Thyroid gland (tissue), 4 donors: ENCODE measurements around the gene IFNLR1. TPM values are rescaled to one million over a fixed set of nuclear protein-coding genes. Genes with fewer than 3 reads are reported as not detected.

Experiments used
- DNase-seq, 2 donors: peaks; one replicate each; pipeline ENCODE4 v3.0.0-alpha.2; 2019
- H3K27ac ChIP-seq, 3 donors: fragments of 200-600 bp; sonication (generic); 1 replicate in 2 of 3; 2 replicates in 1 of 3; pipeline ENCODE4 v1.5.1; 2016 to 2019; ENCODE audit warnings: mild to moderate bottlenecking in 1 of 3, moderate library complexity in 1 of 3
- H3K27me3 ChIP-seq: fragments of 200-600 bp; sonication (generic); one replicate; pipeline ENCODE4 v1.5.1; 2019
- H3K36me3 ChIP-seq, 2 donors: fragments of 200-600 bp; sonication (generic); one replicate each; pipeline ENCODE4 v1.5.1; 2016 to 2019
- H3K4me1 ChIP-seq, 2 donors: fragments of 200-600 bp; sonication (generic); one replicate each; pipeline ENCODE4 v1.5.1; 2017 to 2019
- H3K4me3 ChIP-seq, 3 donors: fragments of 200-600 bp; sonication (generic); replicated peaks in 1 of 3; 1 replicate in 2 of 3; 2 replicates in 1 of 3; pipeline ENCODE4 v1.5.1; 2016; ENCODE audit warnings: mild to moderate bottlenecking in 1 of 3
- H3K9me3 ChIP-seq: fragments of 200-600 bp; sonication (generic); one replicate; pipeline ENCODE4 v1.5.1; 2017
- POLR2A ChIP-seq, 2 donors: fragments of 450-650 bp; IDR thresholded peaks; one replicate each; pipeline ENCODE4 v1.6.1; 2017; ENCODE audit warnings: antibody characterized with exemption in 2 of 2, mild to moderate bottlenecking in 2 of 2, moderate library complexity in 1 of 2
- WGBS, 2 donors: methylation state at CpG; one replicate each; pipeline ENCODE4 v1.1.5; 2017; 5-methylcytosine and 5-hydroxymethylcytosine counted together
- intact Hi-C: fragments of 100-400 bp; cut with DNase I; formaldehyde crosslinking; loops from one replicate; pipeline ENCODE4 v1.15.1; 2023
- total RNA-seq, 4 donors: library from RNA; depleted of rRNA; stranded (reverse); fragments of >200 nt; gene quantifications; one replicate each; pipeline ENCODE4 v1.2.3, GENCODE V29; 2016
- TF ChIP-seq, protein P1 (sequence below), 6 experiments: fragments of 200-600 bp in 3 of 6; fragments of 450-650 bp in 3 of 6; sonication (generic) in 3 of 6; IDR thresholded peaks; one replicate each; pipeline ENCODE4 v1.5.1; 2016 to 2019; ENCODE audit warnings: antibody characterized with exemption in 6 of 6, mild to moderate bottlenecking in 2 of 6, inconsistent platforms in 1 of 6, moderate library complexity in 1 of 6

Gene IFNLR1
- total RNA-seq, 4 donors from 2014 or later = 4.7 to 9.3 (median 6.1) TPM

DNA sequence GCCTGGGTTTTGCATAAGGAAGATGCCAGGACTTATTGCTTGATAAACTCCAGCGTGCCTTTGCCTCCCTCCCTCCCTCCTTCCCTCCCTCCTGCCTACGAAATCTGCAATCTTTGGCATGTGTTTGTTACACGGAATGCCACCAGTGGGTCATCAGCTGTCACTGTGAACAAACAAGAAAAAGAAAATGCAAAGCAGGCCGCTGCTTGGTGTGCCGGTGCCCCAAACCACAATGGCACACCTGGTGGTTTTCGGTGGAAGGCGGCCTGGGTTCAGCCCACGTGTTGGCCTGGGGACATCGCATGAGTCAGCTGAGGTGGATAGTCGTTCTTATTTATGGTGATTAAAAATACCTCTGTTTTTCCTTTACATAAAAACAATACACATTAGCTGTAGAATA lies 16.3 kb upstream of the IFNLR1 start:
- no peak overlapping the region for H3K27ac ChIP-seq
- no peak overlapping the region for H3K4me3 ChIP-seq
- TF ChIP-seq POLR2A (IDR thresholded peaks at IDR 0.05) = no peak
- TF ChIP-seq, protein P1, sequence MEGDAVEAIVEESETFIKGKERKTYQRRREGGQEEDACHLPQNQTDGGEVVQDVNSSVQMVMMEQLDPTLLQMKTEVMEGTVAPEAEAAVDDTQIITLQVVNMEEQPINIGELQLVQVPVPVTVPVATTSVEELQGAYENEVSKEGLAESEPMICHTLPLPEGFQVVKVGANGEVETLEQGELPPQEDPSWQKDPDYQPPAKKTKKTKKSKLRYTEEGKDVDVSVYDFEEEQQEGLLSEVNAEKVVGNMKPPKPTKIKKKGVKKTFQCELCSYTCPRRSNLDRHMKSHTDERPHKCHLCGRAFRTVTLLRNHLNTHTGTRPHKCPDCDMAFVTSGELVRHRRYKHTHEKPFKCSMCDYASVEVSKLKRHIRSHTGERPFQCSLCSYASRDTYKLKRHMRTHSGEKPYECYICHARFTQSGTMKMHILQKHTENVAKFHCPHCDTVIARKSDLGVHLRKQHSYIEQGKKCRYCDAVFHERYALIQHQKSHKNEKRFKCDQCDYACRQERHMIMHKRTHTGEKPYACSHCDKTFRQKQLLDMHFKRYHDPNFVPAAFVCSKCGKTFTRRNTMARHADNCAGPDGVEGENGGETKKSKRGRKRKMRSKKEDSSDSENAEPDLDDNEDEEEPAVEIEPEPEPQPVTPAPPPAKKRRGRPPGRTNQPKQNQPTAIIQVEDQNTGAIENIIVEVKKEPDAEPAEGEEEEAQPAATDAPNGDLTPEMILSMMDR (IDR thresholded peaks at IDR 0.05) = no peak
- H3K9me3 ChIP-seq = no peaks in the 10 kb centered on the region
- no peak for DNase-seq
- H3K4me1 ChIP-seq = peaks cover 0 to 20% of the 10 kb centered on the region in 2 donors
- 83 to 91% methylated on average over 10 of the region's 10 CpGs for WGBS, 2 donors
- H3K27me3 ChIP-seq = no peaks in the 10 kb centered on the region
- intact Hi-C loops = loop anchor here (10.0 kb wide), 1 partner anchor 431 kb away; no protein-coding TSS in a partner anchor
- no peaks in the 10 kb centered on the region for H3K36me3 ChIP-seq

DNA sequence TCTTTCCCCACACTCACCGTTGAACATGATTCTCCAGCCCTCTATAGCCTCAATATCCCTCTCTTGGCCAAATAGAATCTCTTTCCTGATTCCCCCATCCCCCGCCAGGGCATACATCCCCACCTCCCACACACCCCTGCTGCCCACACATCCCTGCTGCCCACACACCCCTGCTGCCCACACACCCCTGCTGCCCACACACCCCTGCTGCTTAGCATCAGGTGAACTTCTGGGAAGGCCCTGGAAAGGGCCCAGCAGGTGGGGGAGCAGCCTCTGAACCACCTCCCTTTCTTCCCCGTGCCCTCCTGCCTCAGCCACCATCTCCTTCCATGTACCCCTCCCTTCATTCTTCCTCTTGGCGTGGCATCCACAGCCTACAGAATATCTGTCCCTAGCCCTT lies 15.9 kb upstream of the IFNLR1 start:
- Histone ChIP-seq H3K27ac (no peak overlapping the region), H3K9me3 (no peaks in the 10 kb centered on the region), H3K4me3 (no peak overlapping the region), H3K27me3 (no peaks in the 10 kb centered on the region), H3K36me3 (no peaks in the 10 kb centered on the region), H3K4me1 (peaks cover 0 to 20% of the 10 kb centered on the region in 2 donors)
- DNase-seq = no peak
- intact Hi-C loops = loop anchor here (10.0 kb wide), 1 partner anchor 432 kb away; no protein-coding TSS in a partner anchor
- WGBS, 2 donors = 90 to 95% methylated on average over 4 of the region's 4 CpGs
- TF ChIP-seq, protein P1 (IDR thresholded peaks at IDR 0.05) = no peak
- TF ChIP-seq POLR2A (IDR thresholded peaks at IDR 0.05) = no peak

DNA sequence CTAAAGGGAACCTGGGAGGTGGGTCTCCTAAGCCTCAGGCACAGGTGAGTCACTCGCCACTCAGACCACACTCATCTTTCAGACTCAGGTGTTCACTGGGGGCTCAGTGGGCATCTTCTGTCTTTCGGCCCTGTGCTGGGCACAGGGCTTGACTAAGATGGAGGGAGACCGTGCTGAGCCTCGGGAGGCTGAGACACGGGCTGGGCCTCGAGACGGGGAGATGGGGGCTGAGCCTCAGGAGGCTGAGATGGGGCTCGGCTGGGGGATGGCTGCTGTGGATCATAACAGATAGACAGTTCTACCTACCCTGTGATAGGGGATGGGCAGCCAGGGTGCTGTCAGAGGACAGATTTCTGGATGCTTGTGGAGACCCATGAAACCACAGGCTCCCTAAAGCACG lies 15.5 kb upstream of the IFNLR1 start:
- WGBS, 2 donors = 90 to 92% methylated on average over 5 to 9 of the region's 9 CpGs
- intact Hi-C loops = loop anchor here (10.0 kb wide), 1 partner anchor 432 kb away; no protein-coding TSS in a partner anchor
- TF ChIP-seq, protein P1 (IDR thresholded peaks at IDR 0.05) = no peak
- no peak for TF ChIP-seq POLR2A (IDR thresholded peaks at IDR 0.05)
- Histone ChIP-seq H3K4me1 (peaks cover 0 to 20% of the 10 kb centered on the region in 2 donors), H3K27ac (peak overlapping the region in 1 of 3 donors; percentile 51), H3K9me3 (no peaks in the 10 kb centered on the region), H3K4me3 (no peak overlapping the region), H3K27me3 (no peaks in the 10 kb centered on the region), H3K36me3 (no peaks in the 10 kb centered on the region)
- no peak for DNase-seq

DNA sequence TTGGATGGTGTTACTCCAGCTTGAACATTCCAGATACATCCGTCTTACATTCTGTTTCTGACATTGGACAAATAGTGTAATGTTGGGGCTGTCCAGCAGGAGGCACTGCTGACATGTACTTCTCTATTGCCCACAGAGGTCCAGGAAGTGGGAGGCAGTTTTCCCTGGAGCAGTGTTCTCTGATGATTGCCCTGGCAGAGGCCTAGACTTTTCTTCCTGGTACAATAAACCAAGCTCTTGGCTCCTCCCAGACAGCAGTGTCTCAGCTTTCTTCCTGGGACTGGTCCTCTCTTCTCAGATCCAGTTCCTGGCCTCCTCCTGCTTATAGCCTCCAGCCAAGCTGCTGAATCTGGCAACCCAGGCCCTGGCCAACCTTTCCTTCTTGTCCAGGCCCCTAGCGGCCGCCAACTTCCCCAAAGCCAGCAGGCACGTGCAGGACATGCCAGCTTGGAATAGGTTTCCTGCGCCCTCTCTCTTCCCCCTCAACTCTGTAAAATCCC lies 14.9 kb upstream of the IFNLR1 start:
- Histone ChIP-seq H3K27ac (peak overlapping the region in 2 of 3 donors; percentile 38 to 51), H3K36me3 (no peaks in the 10 kb centered on the region), H3K9me3 (no peaks in the 10 kb centered on the region), H3K4me1 (peaks cover 0 to 19% of the 10 kb centered on the region in 2 donors), H3K4me3 (no peak overlapping the region), H3K27me3 (no peaks in the 10 kb centered on the region)
- intact Hi-C loops = loop anchor here (2.0 to 10.0 kb wide), 2 partner anchors 191 to 433 kb away; no protein-coding TSS in a partner anchor
- TF ChIP-seq POLR2A (IDR thresholded peaks at IDR 0.05) = no peak
- TF ChIP-seq, protein P1 (IDR thresholded peaks at IDR 0.05) = peak; percentile 57 to 93 (median 84)
- peak; percentile 88 to 89 for DNase-seq
- 52 to 61% methylated on average over 5 of the region's 5 CpGs for WGBS, 2 donors

DNA sequence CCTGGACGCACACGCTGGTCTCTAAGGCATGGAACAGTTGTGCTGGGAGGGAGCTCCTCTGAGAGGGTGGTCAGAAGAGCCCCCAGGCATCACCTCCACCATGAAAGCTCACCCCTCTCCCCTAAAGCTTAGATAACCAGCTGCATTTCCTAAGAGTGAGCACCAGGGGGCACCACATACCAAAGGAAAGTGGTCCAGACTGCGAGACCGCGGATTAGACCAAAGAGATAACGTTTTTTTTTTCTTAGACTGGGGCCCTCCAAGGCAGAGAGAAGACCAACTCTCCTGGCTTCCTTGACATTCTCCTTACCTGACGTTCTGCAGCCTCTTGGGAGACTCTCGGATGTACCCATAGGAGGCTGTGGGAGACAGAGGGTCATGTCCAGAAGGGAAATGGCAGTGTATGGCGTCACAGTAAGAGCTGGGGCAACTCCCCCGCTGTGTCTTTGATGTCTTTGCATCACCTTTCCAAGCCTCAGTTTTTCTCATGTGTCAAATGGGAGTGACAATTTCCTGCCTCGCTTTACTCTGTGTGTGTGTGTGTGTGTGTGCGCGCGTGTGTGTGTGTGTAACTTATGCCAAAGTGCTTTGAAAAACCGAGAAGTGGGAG lies 12.3 kb upstream of the IFNLR1 start:
- peak; percentile 57 to 62 for DNase-seq
- Histone ChIP-seq H3K4me3 (no peak overlapping the region), H3K36me3 (no peaks in the 10 kb centered on the region), H3K9me3 (no peaks in the 10 kb centered on the region), H3K4me1 (peaks cover 0 to 9% of the 10 kb centered on the region in 2 donors), H3K27me3 (no peaks in the 10 kb centered on the region), H3K27ac (no peak overlapping the region)
- intact Hi-C loops = no loop called here
- TF ChIP-seq, protein P1 (IDR thresholded peaks at IDR 0.05) = peak; percentile 62 to 94 (median 83)
- no peak for TF ChIP-seq POLR2A (IDR thresholded peaks at IDR 0.05)
- 30 to 35% methylated on average over 15 of the region's 15 CpGs for WGBS, 2 donors
